SK-N-SH (cell line): Measurements from ENCODE around the gene SLC35F6. TPM values are rescaled to one million over a fixed set of nuclear protein-coding genes. Genes with fewer than 3 reads are reported as not detected.

Experiments used
- CTCF ChIA-PET: fragments of 300-600, 350-600 bp; formaldehyde crosslinking; extraction: SDS; loops from one replicate; lab custom pipeline; 2021; lab: Yijun Ruan, JAX
- POLR2A ChIA-PET: fragments of 350-600 bp; sonication (Branson Sonifier 250); formaldehyde crosslinking; extraction: SDS; loops from one replicate; lab custom pipeline; 2020; ENCODE audit warnings: antibody characterized with exemption, inconsistent platforms; lab: Yijun Ruan, JAX
- DNase-seq: peaks from one replicate; pipeline ENCODE4 v3.0.0; 2012
- H2AFZ ChIP-seq: fragments of 200-600 bp; sonication (generic); 2 replicates; pipeline ENCODE4 v1.8.1; 2016; ENCODE audit warnings: antibody characterized with exemption, mild to moderate bottlenecking, low read depth
- H3F3A ChIP-seq: fragments of 200-600 bp; sonication (generic); replicated peaks from 2 replicates; pipeline ENCODE3; 2016; ENCODE audit warnings: antibody characterized with exemption, mild to moderate bottlenecking; ENCODE audit not compliant: insufficient read depth
- H3K27ac ChIP-seq, 2 experiments: fragments of 200-500 bp in 1 of 2; fragments of 200-600 bp in 1 of 2; sonication (Bioruptor generic) in 1 of 2; sonication (generic), shearing (Covaris generic) in 1 of 2; 2 replicates each; pipeline versions ENCODE4 v1.5.1 to v1.6.1; 2014 to 2016; ENCODE audit warnings: low read depth in 2 of 2, inconsistent platforms in 1 of 2, low read length in 1 of 2, mild to moderate bottlenecking in 1 of 2, mixed read lengths in 1 of 2
- H3K27me3 ChIP-seq: fragments of 200-600 bp; sonication (generic), shearing (Covaris generic); 2 replicates; pipeline ENCODE4 v1.6.1; 2016; ENCODE audit warnings: mixed run types; ENCODE audit not compliant: insufficient read depth
- H3K36me3 ChIP-seq, 2 experiments: fragments of 200-500 bp in 1 of 2; fragments of 200-600 bp in 1 of 2; sonication (Bioruptor generic) in 1 of 2; sonication (generic) in 1 of 2; replicated peaks in 1 of 2; 2 replicates each; pipeline versions ENCODE3 to v1.5.1; 2014 to 2016; ENCODE audit warnings: low read length in 1 of 2, mild to moderate bottlenecking in 1 of 2; ENCODE audit not compliant: insufficient read depth in 2 of 2, control insufficient read depth in 1 of 2
- H3K4me1 ChIP-seq, 2 experiments: fragments of 200-500 bp in 1 of 2; fragments of 200-600 bp in 1 of 2; sonication (Bioruptor generic) in 1 of 2; sonication (generic), shearing (Covaris generic) in 1 of 2; 2 replicates each; pipeline versions ENCODE4 v1.5.1 to v1.6.1; 2014 to 2016; ENCODE audit warnings: low read depth in 1 of 2, low read length in 1 of 2, mixed run types in 1 of 2; ENCODE audit not compliant: insufficient read depth in 2 of 2, control insufficient read depth in 1 of 2
- H3K4me2 ChIP-seq: fragments of 200-600 bp; sonication (generic), shearing (Covaris generic); 2 replicates; pipeline ENCODE4 v1.6.1; 2017; ENCODE audit warnings: mixed run types
- H3K4me3 ChIP-seq, 2 experiments: fragments of 200-500 bp in 1 of 2; fragments of 200-600 bp in 1 of 2; sonication (Bioruptor generic) in 1 of 2; sonication (generic), shearing (Covaris generic) in 1 of 2; 2 replicates each; pipeline versions ENCODE4 v1.5.1 to v1.8.1; 2014 to 2016; ENCODE audit warnings: low read depth in 2 of 2, inconsistent platforms in 1 of 2, low read length in 1 of 2, mild to moderate bottlenecking in 1 of 2, mixed read lengths in 1 of 2, moderate library complexity in 1 of 2
- H3K79me2 ChIP-seq: fragments of 200-600 bp; sonication (generic); 2 replicates; pipeline ENCODE4 v1.8.1; 2017; ENCODE audit warnings: mild to moderate bottlenecking; ENCODE audit not compliant: insufficient read depth
- H3K9ac ChIP-seq: fragments of 200-600 bp; sonication (generic); 2 replicates; pipeline ENCODE4 v1.6.1; 2017; ENCODE audit warnings: mixed run types
- H3K9me2 ChIP-seq: fragments of 200-600 bp; sonication (generic); 2 replicates; pipeline ENCODE4 v1.6.1; 2017; ENCODE audit warnings: mixed run types
- H3K9me3 ChIP-seq: fragments of 200-600 bp; sonication (generic); 2 replicates; pipeline ENCODE4 v1.6.1; 2017; ENCODE audit warnings: mixed run types, mild to moderate bottlenecking, moderate library complexity
- H4K20me1 ChIP-seq: fragments of 200-600 bp; sonication (generic); 2 replicates; pipeline ENCODE4 v1.6.1; 2017; ENCODE audit warnings: mild to moderate bottlenecking, mixed run types; ENCODE audit not compliant: insufficient read depth
- EZH2phosphoT487 ChIP-seq: fragments of 200-600 bp; sonication (generic); IDR thresholded peaks from 2 replicates; pipeline ENCODE4 v1.6.1; 2017; ENCODE audit warnings: low read depth, mixed run types, mild to moderate bottlenecking, antibody characterized with exemption, moderate library complexity, borderline replicate concordance
- FOXJ3 ChIP-seq: sonication (generic); formaldehyde crosslinking; IDR thresholded peaks from 2 replicates; pipeline ENCODE4 v1.5.1; 2020; ENCODE audit warnings: mild to moderate bottlenecking, missing genetic modification reagents
- FOXM1 ChIP-seq: IDR thresholded peaks from 2 replicates; pipeline ENCODE4 v1.4.0; 2012; ENCODE audit warnings: low read depth, mild to moderate bottlenecking
- GATA2 ChIP-seq: sonication (generic); formaldehyde crosslinking; IDR thresholded peaks from 2 replicates; pipeline ENCODE4 v1.5.0; 2020; ENCODE audit warnings: mild to moderate bottlenecking, missing genetic modification reagents
- MEF2A ChIP-seq: IDR thresholded peaks from 2 replicates; pipeline ENCODE4 v1.4.0; 2012; ENCODE audit warnings: low read depth, borderline replicate concordance
- NFIC ChIP-seq: IDR thresholded peaks from 2 replicates; pipeline ENCODE4 v1.4.0; 2012; ENCODE audit warnings: borderline replicate concordance
- POLR2AphosphoS5 ChIP-seq: IDR thresholded peaks from 2 replicates; pipeline ENCODE4 v1.6.1; 2012; ENCODE audit warnings: low read depth, low read length
- RAD21 ChIP-seq: IDR thresholded peaks from 2 replicates; pipeline ENCODE4 v1.6.1; 2012; ENCODE audit warnings: mild to moderate bottlenecking, low read length
- RCOR1 ChIP-seq: fragments of 150-350 bp; IDR thresholded peaks from 2 replicates; pipeline ENCODE4 v1.6.1; 2017; ENCODE audit warnings: antibody characterized with exemption, low read length
- TAF1 ChIP-seq: IDR thresholded peaks from 2 replicates; pipeline ENCODE4 v1.6.1; 2012; ENCODE audit warnings: low read depth, mild to moderate bottlenecking, low read length, moderate library complexity, borderline replicate concordance
- TCF12 ChIP-seq: IDR thresholded peaks from 2 replicates; pipeline ENCODE4 v1.4.0; 2012
- TEAD4 ChIP-seq: IDR thresholded peaks from 2 replicates; pipeline ENCODE4 v1.4.0; 2012; ENCODE audit warnings: mild to moderate bottlenecking, borderline replicate concordance; ENCODE audit not compliant: insufficient read depth
- WGBS: methylation state at CpG from one replicate; pipeline ENCODE4 v1.1.6; 2017; ENCODE audit warnings: low lambda C conversion rate; 5-methylcytosine and 5-hydroxymethylcytosine counted together
- polyA plus RNA-seq, 3 experiments: library from polyadenylated mRNA; depleted of rRNA; stranded (reverse); fragments of >200 nt; gene quantifications; 2 replicates each; pipeline ENCODE4 v1.2.3, GENCODE V29; 2012
- TF ChIP-seq, protein P1 (sequence below): IDR thresholded peaks from 2 replicates; pipeline ENCODE4 v1.4.0; 2012; ENCODE audit warnings: low read depth, borderline replicate concordance
- TF ChIP-seq, protein P2 (sequence below): IDR thresholded peaks from 2 replicates; pipeline ENCODE4; 2012
- TF ChIP-seq, protein P3 (sequence below): IDR thresholded peaks from 2 replicates; pipeline ENCODE4 v1.4.0; 2012; ENCODE audit warnings: low read depth, borderline replicate concordance
- TF ChIP-seq, protein P4 (sequence below): fragments of 150-350 bp; IDR thresholded peaks from 2 replicates; pipeline ENCODE4 v1.6.1; 2017; ENCODE audit warnings: antibody characterized with exemption, low read length, low read depth, borderline replicate concordance

Gene SLC35F6
- polyA plus RNA-seq, 1 of the 3 experiments (the other 2 are of a cell fraction) = 16.0 TPM

DNA sequence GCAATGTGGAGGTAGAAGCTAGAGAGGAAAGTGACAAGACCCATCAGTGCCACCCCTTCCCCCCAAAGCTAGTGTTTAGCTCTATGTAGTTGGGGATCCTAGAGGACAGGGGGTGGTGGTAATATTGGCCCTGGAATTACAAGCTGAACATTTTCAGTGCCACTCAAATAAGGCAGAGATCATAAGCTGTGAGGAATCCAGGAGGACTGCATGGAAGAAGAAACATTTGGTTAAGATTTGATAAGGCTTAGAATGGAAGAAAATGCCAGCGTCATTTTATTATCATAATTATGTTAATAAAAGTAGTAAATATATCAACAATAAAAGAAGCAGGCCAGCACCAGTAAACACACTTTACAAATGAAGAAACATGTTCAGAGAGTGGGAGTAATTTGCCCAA lies 37.9 kb upstream of the SLC35F6 start:
- H3K9me3 ChIP-seq = no peaks in the 10 kb centered on the region
- H2AFZ ChIP-seq = no peak overlapping the region
- no peaks in the 10 kb centered on the region for H3K27me3 ChIP-seq
- no peak for TF ChIP-seq FOXJ3
- no peak for TF ChIP-seq POLR2AphosphoS5
- no peak for TF ChIP-seq RAD21
- TF ChIP-seq GATA2 (CRISPR knock-in tag) = no peak
- no peak for TF ChIP-seq RCOR1
- TF ChIP-seq TCF12 = no peak
- no peak for TF ChIP-seq EZH2phosphoT487
- TF ChIP-seq, protein P1, sequence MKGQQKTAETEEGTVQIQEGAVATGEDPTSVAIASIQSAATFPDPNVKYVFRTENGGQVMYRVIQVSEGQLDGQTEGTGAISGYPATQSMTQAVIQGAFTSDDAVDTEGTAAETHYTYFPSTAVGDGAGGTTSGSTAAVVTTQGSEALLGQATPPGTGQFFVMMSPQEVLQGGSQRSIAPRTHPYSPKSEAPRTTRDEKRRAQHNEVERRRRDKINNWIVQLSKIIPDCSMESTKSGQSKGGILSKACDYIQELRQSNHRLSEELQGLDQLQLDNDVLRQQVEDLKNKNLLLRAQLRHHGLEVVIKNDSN = no peak
- TF ChIP-seq FOXM1 = no peak
- TF ChIP-seq, protein P2, sequence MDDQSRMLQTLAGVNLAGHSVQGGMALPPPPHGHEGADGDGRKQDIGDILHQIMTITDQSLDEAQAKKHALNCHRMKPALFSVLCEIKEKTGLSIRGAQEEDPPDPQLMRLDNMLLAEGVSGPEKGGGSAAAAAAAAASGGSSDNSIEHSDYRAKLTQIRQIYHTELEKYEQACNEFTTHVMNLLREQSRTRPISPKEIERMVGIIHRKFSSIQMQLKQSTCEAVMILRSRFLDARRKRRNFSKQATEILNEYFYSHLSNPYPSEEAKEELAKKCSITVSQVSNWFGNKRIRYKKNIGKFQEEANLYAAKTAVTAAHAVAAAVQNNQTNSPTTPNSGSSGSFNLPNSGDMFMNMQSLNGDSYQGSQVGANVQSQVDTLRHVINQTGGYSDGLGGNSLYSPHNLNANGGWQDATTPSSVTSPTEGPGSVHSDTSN = no peak
- TF ChIP-seq MEF2A = no peak
- TF ChIP-seq, protein P3, sequence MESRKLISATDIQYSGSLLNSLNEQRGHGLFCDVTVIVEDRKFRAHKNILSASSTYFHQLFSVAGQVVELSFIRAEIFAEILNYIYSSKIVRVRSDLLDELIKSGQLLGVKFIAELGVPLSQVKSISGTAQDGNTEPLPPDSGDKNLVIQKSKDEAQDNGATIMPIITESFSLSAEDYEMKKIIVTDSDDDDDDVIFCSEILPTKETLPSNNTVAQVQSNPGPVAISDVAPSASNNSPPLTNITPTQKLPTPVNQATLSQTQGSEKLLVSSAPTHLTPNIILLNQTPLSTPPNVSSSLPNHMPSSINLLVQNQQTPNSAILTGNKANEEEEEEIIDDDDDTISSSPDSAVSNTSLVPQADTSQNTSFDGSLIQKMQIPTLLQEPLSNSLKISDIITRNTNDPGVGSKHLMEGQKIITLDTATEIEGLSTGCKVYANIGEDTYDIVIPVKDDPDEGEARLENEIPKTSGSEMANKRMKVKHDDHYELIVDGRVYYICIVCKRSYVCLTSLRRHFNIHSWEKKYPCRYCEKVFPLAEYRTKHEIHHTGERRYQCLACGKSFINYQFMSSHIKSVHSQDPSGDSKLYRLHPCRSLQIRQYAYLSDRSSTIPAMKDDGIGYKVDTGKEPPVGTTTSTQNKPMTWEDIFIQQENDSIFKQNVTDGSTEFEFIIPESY = no peak
- TF ChIP-seq, protein P4, sequence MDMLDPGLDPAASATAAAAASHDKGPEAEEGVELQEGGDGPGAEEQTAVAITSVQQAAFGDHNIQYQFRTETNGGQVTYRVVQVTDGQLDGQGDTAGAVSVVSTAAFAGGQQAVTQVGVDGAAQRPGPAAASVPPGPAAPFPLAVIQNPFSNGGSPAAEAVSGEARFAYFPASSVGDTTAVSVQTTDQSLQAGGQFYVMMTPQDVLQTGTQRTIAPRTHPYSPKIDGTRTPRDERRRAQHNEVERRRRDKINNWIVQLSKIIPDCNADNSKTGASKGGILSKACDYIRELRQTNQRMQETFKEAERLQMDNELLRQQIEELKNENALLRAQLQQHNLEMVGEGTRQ = no peak
- no peak for TF ChIP-seq NFIC
- TF ChIP-seq TEAD4 = no peak
- no peak for TF ChIP-seq TAF1
- ChIA-PET POLR2A (interaction anchor here (1.2 to 1.3 kb wide), 2 partner anchors 14 to 41 kb away, joined by 3 read pairs; no protein-coding TSS in a partner anchor), CTCF (interaction anchor here (1.3 to 2.0 kb wide), 5 partner anchors 9 to 121 kb away, joined by 3 to 12 read pairs (median 5); no protein-coding TSS in a partner anchor)
- no peak overlapping the region for H3K4me3 ChIP-seq
- WGBS = 37% methylated on average over 1 of the region's 1 CpG
- H3K79me2 ChIP-seq = no peaks in the 10 kb centered on the region
- H3K4me2 ChIP-seq = no peak overlapping the region
- H3K27ac ChIP-seq = no peak overlapping the region
- no peaks in the 10 kb centered on the region for H4K20me1 ChIP-seq
- H3K36me3 ChIP-seq = no peaks in the 10 kb centered on the region
- no peak for DNase-seq
- H3K4me1 ChIP-seq = peaks cover 14 to 32% of the 10 kb centered on the region in 2 experiments; a peak in 2 of 4 replicates
- H3F3A ChIP-seq = peaks cover 3% of the 10 kb centered on the region
- H3K9ac ChIP-seq = no peak overlapping the region
- H3K9me2 ChIP-seq = no peaks in the 10 kb centered on the region
